ENCODE data around the gene KRTAP5-8.

GRCh38 chr11:71500601-71501021 lies 37.2 kb upstream of the KRTAP5-8 start:
- TF ChIP-seq POLR2A (IDR thresholded peaks at IDR 0.05; ENCODE audit: low read length) (no peak), GATA1 (IDR thresholded peaks at IDR 0.05; ENCODE audit: low read depth, low read length) (no peak)
